Panc1 (cell line): ENCODE measurements around the gene TBCD.

Experiments used
- CTCF ChIP-seq: fragments of 450-650 bp; IDR thresholded peaks from 2 replicates; pipeline ENCODE4 v1.5.1; 2017; ENCODE audit warnings: mild to moderate bottlenecking
- POLR2AphosphoS5 ChIP-seq: IDR thresholded peaks from 2 replicates; pipeline ENCODE4 v1.6.1; 2012; ENCODE audit warnings: mild to moderate bottlenecking, low read depth, low read length, moderate library complexity
- REST ChIP-seq, 2 experiments: IDR thresholded peaks; 2 replicates each; pipeline ENCODE4 v1.6.1; 2011 to 2012; ENCODE audit warnings: low read depth in 2 of 2, control low read depth in 1 of 2, low read length in 1 of 2, mild to moderate bottlenecking in 1 of 2, moderate library complexity in 1 of 2; ENCODE audit not compliant: insufficient read depth in 1 of 2
- SIN3A ChIP-seq: IDR thresholded peaks from 2 replicates; pipeline ENCODE4 v1.6.1; 2012; ENCODE audit warnings: low read depth, mild to moderate bottlenecking, low read length, moderate library complexity, borderline replicate concordance; ENCODE audit not compliant: insufficient read depth
- TCF7L2 ChIP-seq: IDR thresholded peaks from 2 replicates; pipeline ENCODE4 v1.6.1; 2011; ENCODE audit warnings: mild to moderate bottlenecking, low read depth, low read length, inconsistent platforms

GRCh38 chr17:82844796-82845162 lies 92.9 kb downstream of the TBCD start:
- no peak for TF ChIP-seq REST (IDR thresholded peaks at IDR 0.05; ENCODE audit: insufficient read depth in 1 of 2, low read depth in 2 of 2, low read length in 1 of 2)
- no peak for TF ChIP-seq CTCF
- no peak for TF ChIP-seq SIN3A
- TF ChIP-seq POLR2AphosphoS5: no peak
- no peak for TF ChIP-seq TCF7L2
